Hepatocyte (in vitro differentiated cells): Measurements from ENCODE around the gene ABCA13. TPM values are rescaled to one million over a fixed set of nuclear protein-coding genes. Genes with fewer than 3 reads are reported as not detected.

Source experiments
- DNase-seq: peaks from one replicate; pipeline ENCODE4 v3.0.0-alpha.2; 2016; ENCODE audit warnings: low spot score
- H2AFZ ChIP-seq: fragments of 200-600 bp; sonication (generic); 2 replicates; pipeline ENCODE4 v1.6.0; 2016; ENCODE audit warnings: antibody characterized with exemption, mild to moderate bottlenecking
- H3K27ac ChIP-seq: fragments of 200-600 bp; sonication (generic); 2 replicates; pipeline ENCODE4 v1.5.1; 2016; ENCODE audit warnings: mild to moderate bottlenecking
- H3K27me3 ChIP-seq: fragments of 200-600 bp; sonication (generic); 2 replicates; pipeline ENCODE4 v1.6.1; 2016
- H3K36me3 ChIP-seq: fragments of 200-600 bp; sonication (generic); replicated peaks from 2 replicates; pipeline ENCODE4 v1.5.1; 2016; ENCODE audit warnings: low read depth; ENCODE audit not compliant: insufficient read depth
- H3K4me1 ChIP-seq: fragments of 200-600 bp; sonication (generic); 2 replicates; pipeline ENCODE4 v1.5.1; 2016; ENCODE audit warnings: mild to moderate bottlenecking, moderate library complexity; ENCODE audit not compliant: insufficient read depth
- H3K4me2 ChIP-seq: fragments of 200-600 bp; sonication (generic); 2 replicates; pipeline ENCODE4 v1.6.0; 2016
- H3K4me3 ChIP-seq: fragments of 200-600 bp; sonication (generic); 2 replicates; pipeline ENCODE4 v1.5.1; 2016; ENCODE audit warnings: mild to moderate bottlenecking
- H3K79me2 ChIP-seq: fragments of 200-600 bp; sonication (generic); 2 replicates; pipeline ENCODE4 v1.6.0; 2017; ENCODE audit warnings: mild to moderate bottlenecking
- H3K9me2 ChIP-seq: fragments of 200-600 bp; sonication (generic); replicated peaks from 2 replicates; pipeline ENCODE4 v1.6.0; 2017; ENCODE audit warnings: mild to moderate bottlenecking; ENCODE audit not compliant: insufficient read depth
- H3K9me3 ChIP-seq: fragments of 200-600 bp; sonication (generic); 2 replicates; pipeline ENCODE4 v1.5.1; 2016; ENCODE audit warnings: low read depth, mild to moderate bottlenecking
- H4K20me1 ChIP-seq: fragments of 200-600 bp; sonication (generic); 2 replicates; pipeline ENCODE4 v1.6.0; 2016; ENCODE audit warnings: mild to moderate bottlenecking; ENCODE audit not compliant: insufficient read depth, poor library complexity, severe bottlenecking
- EZH2 ChIP-seq: fragments of 200-600 bp; sonication (generic); IDR thresholded peaks from 2 replicates; pipeline ENCODE4 v1.6.1; 2016; ENCODE audit warnings: antibody characterized with exemption, mild to moderate bottlenecking, borderline replicate concordance
- EZH2phosphoT487 ChIP-seq: fragments of 200-600 bp; sonication (generic); IDR thresholded peaks from one replicate; pipeline ENCODE4 v1.6.1; 2018; ENCODE audit warnings: antibody characterized with exemption, mild to moderate bottlenecking, low read depth, moderate library complexity; ENCODE audit not compliant: unreplicated experiment, severe bottlenecking
- WGBS: methylation state at CpG from one replicate; pipeline ENCODE4 v1.1.6; 2016; ENCODE audit warnings: low lambda C conversion rate; ENCODE audit errors: missing lambda C conversion rate; 5-methylcytosine and 5-hydroxymethylcytosine counted together
- polyA plus RNA-seq: library from polyadenylated mRNA; unstranded; fragments of >200 nt; fragmentation: Nextera tagmentation; extraction: Ambion mirVana; gene quantifications from 2 replicates; pipeline ENCODE4 v1.2.1, GENCODE V29; 2016
- total RNA-seq: library from RNA; depleted of rRNA; stranded (reverse); fragments of >200 nt; gene quantifications from 2 replicates; pipeline ENCODE4 v1.2.3, GENCODE V29; 2014
- TF ChIP-seq, protein P1 (sequence below): fragments of 200-600 bp; sonication (generic); IDR thresholded peaks from 2 replicates; pipeline ENCODE4 v1.5.1; 2016; ENCODE audit warnings: antibody characterized with exemption, mild to moderate bottlenecking; ENCODE audit not compliant: poor library complexity

Gene ABCA13
- total and polyA plus RNA-seq, 2 experiments from 2014 or later: 0.57 to 2.0 TPM

DNA sequence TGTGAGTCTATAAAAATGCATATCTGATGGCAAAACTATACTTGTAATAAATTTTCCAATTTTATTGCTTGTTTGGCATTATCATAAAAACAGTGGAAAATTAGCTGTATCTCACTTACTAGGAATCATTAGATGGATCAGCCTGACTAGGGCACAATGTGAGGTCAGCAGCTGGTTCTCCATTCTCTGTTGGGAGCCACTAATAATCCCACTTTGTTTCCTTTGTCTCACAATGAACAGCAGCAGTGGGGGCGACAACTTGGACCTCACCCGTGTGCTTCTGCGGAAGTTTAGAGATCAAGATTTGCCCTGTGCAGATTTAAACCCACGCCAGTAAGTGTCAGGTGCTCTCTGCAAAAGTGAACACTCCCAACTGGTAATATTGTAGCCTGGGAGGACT lies 295.5 kb downstream of the ABCA13 start:
- H3K36me3 ChIP-seq: no peaks in the 10 kb centered on the region
- H2AFZ ChIP-seq: no peak overlapping the region
- H3K27ac ChIP-seq: no peak overlapping the region
- no peaks in the 10 kb centered on the region for H3K27me3 ChIP-seq
- no peaks in the 10 kb centered on the region for H3K79me2 ChIP-seq
- no peaks in the 10 kb centered on the region for H3K9me3 ChIP-seq
- H3K4me2 ChIP-seq: no peak overlapping the region
- H3K9me2 ChIP-seq: no peaks in the 10 kb centered on the region
- WGBS: 77% methylated on average over 4 of the region's 4 CpGs
- TF ChIP-seq, protein P1, sequence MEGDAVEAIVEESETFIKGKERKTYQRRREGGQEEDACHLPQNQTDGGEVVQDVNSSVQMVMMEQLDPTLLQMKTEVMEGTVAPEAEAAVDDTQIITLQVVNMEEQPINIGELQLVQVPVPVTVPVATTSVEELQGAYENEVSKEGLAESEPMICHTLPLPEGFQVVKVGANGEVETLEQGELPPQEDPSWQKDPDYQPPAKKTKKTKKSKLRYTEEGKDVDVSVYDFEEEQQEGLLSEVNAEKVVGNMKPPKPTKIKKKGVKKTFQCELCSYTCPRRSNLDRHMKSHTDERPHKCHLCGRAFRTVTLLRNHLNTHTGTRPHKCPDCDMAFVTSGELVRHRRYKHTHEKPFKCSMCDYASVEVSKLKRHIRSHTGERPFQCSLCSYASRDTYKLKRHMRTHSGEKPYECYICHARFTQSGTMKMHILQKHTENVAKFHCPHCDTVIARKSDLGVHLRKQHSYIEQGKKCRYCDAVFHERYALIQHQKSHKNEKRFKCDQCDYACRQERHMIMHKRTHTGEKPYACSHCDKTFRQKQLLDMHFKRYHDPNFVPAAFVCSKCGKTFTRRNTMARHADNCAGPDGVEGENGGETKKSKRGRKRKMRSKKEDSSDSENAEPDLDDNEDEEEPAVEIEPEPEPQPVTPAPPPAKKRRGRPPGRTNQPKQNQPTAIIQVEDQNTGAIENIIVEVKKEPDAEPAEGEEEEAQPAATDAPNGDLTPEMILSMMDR: no peak
- no peak for TF ChIP-seq EZH2phosphoT487
- no peak for TF ChIP-seq EZH2
- no peak overlapping the region for H3K4me3 ChIP-seq
- H3K4me1 ChIP-seq: peaks cover 3% of the 10 kb centered on the region
- H4K20me1 ChIP-seq: no peaks in the 10 kb centered on the region
- DNase-seq: no peak

DNA sequence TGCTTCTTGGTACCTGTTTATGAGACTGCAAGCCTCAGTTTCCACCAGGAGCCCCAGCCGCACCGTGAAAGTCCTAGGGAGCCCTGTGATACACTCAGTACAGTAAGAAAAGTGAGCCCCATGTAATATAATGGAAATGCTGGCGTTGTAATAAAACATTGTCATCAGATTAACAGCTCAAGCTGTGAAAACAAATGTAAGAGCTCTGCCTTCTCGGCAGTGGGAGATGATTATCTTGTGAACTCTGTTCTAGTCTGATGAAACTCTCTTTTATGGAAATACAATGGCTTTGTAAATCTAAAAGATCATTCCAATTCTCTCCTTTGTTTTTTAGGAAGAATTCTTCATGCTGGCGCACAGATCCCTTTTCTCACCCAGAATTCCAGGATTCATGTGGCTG lies 299.9 kb downstream of the ABCA13 start:
- no peaks in the 10 kb centered on the region for H3K36me3 ChIP-seq
- no peak for DNase-seq
- H3K9me3 ChIP-seq: no peaks in the 10 kb centered on the region
- no peak overlapping the region for H3K27ac ChIP-seq
- H3K4me2 ChIP-seq: no peak overlapping the region
- no peak overlapping the region for H2AFZ ChIP-seq
- WGBS: 51% methylated on average over 5 of the region's 5 CpGs
- H3K4me1 ChIP-seq: peaks cover 12% of the 10 kb centered on the region
- H3K27me3 ChIP-seq: no peaks in the 10 kb centered on the region
- H3K9me2 ChIP-seq: no peaks in the 10 kb centered on the region
- no peaks in the 10 kb centered on the region for H4K20me1 ChIP-seq
- TF ChIP-seq, protein P1: no peak
- TF ChIP-seq EZH2: no peak
- TF ChIP-seq EZH2phosphoT487: no peak
- no peaks in the 10 kb centered on the region for H3K79me2 ChIP-seq
- no peak overlapping the region for H3K4me3 ChIP-seq

DNA sequence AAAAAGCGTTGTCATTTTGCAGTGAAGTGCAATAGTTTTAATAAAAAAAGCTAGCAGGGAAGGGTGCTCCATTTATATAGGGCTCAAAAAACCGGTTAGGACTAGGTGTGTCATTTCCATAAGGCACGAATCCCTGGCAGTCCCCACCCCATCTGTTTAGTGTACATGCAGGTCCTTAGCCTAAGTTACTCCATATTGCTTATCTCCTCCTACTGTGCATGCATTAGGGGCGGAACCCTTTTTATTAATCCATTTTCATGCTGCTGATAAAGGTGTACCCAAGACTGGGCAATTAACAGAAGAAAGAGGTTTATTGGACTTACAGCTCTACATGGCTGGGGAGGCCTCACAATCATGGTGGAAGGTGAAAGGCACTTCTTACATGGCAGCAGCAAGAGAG lies 301.4 kb downstream of the ABCA13 start:
- no peaks in the 10 kb centered on the region for H4K20me1 ChIP-seq
- H3K27me3 ChIP-seq: no peaks in the 10 kb centered on the region
- no peaks in the 10 kb centered on the region for H3K9me3 ChIP-seq
- peaks cover 12% of the 10 kb centered on the region for H3K4me1 ChIP-seq
- H3K9me2 ChIP-seq: no peaks in the 10 kb centered on the region
- no peaks in the 10 kb centered on the region for H3K79me2 ChIP-seq
- no peaks in the 10 kb centered on the region for H3K36me3 ChIP-seq
- no peak for TF ChIP-seq EZH2
- TF ChIP-seq EZH2phosphoT487: no peak
- TF ChIP-seq, protein P1: no peak
- no peak for DNase-seq
- 96% methylated on average over 4 of the region's 4 CpGs for WGBS
- no peak overlapping the region for H2AFZ ChIP-seq
- H3K4me2 ChIP-seq: no peak overlapping the region
- no peak overlapping the region for H3K4me3 ChIP-seq
- H3K27ac ChIP-seq: peak overlapping the region; percentile 80
